SKM-1 treated with dmso at 0.1 percent for 144 hours (cell line): ENCODE measurements around the gene IFI6.

Experiments
- DNase-seq: peaks from one replicate; lab custom pipeline; 2025; ENCODE audit not compliant: unreplicated experiment; lab: John Stamatoyannopoulos, UW

Gene IFI6

DNA sequence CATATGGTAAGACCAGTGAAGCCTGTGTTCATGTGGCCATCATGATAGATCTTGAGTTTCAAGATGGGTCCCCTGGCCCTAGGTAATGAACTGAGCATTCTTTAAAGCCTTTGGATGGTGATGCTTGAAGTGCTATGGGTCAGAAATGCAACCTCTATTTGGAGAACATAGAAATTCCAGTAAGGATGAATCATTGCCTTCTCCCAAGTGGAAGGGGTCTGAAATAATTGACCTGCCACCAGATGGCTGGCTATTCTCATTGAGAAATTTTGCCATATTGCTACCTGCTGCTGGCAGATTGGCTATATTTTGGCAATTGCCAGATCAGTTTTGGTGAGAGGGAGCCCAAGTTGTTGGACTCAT lies 739 bp upstream of the IFI6 start:
- DNase-seq = no peak

- DNase-seq = no peak
Measured at GRCh38 chr1:27669876-27670275, 2.1 kb downstream of the IFI6 start.

DNA sequence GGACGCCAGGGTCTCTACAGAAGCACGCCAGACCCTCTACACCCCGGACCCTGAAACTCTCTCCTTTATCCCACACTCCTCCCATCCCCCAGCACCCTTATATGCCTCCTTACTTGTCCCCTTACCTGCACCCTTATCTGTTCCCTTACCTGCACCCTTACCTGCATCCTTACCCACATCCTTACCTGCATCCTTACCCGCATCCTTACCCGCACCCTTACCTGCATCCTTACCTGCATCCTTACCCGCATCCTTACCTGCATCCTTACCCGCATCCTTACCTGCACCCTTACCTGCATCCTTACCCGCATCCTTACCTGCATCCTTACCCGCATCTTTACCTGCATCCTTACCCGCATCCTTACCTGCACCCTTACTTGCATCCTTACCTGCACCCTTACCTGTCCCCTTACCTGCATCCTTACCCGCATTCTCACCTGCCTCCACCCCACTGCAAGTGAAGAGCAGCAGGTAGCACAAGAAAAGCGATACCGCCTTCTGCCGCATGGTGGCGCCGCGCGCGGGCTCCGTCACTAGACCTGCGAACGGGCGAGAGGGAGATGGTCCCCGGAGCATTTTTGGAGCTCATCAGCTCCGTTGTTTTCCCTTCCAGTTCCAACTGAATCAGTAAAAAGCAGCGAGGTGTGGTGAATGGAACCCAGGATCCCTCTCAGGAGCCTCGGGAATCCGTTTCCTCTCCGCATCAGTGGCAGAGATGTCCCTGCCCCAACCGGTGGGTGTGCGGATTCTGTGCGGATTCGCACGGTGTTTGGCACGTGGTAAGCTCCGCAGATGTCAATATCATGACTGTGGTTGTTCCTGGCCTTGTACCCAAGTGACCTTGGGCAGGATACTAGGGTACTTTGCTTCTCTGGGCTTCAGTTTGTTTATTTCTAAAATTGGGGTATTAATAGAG lies 2.9 kb downstream of the IFI6 start:
- peak; percentile 40 for DNase-seq

DNA sequence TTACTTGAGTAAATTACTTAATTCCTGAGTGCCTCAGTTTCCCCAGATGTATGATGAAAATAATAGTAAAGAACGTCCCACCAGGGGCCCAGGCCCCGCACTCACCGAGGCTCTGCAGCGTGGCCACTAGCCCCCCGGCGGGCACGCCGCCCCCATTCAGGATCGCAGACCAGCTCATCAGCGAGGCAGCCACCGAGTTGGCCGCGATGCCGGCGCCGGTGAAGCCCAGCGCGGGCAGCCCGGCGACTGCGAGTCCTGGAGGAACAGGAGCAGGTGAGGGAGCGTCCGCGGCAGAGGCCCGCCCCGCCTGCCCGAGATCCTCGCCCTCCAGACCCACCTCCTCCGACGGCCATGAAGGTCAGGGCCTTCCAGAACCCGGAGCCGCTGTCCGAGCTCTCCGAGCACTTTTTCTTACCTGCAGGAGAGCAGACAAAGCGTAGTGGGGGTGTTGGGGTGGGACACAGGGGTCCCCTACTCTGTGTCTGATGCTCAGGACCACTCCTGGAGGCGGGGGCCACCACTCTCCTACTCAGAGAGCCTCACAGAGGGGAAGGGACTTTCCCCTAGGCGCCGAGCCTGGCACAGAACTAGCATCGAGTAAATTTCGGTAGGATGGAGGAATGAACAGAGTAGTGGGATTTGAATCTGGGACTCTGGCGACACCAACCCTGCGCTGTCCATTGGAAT lies 3.7 kb downstream of the IFI6 start:
- no peak for DNase-seq

DNA sequence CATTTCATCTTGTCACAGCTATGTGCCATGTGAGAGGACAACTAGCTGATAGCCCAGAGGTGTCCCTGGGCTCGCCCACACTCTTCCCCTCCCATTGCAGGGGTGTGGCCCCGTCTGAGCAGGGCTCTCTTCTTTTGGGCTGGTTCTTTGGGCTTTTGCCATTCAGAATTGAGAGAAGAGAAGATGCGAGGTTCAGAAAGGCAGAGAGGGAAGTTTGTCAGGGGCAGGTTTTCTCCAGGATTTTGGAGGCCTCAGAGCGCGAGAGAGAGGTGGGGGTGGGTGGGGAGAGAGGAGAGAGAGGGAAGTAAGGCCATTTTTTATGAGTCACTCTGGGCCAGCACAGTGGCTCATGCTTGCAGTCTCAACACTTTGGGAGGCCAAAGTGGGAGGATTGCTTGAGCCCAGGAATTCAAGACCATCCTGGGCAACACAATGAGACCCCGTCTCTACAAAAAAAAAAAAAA lies 5.2 kb downstream of the IFI6 start:
- no peak for DNase-seq

- no peak for DNase-seq
Measured at GRCh38 chr1:27666294-27666693, 5.7 kb downstream of the IFI6 start.

GRCh38 chr1:27665016-27665651 lies 6.9 kb downstream of the IFI6 start:
- DNase-seq = no peak

GRCh38 chr1:27664291-27664690 lies 7.7 kb downstream of the IFI6 start:
- no peak for DNase-seq

DNA sequence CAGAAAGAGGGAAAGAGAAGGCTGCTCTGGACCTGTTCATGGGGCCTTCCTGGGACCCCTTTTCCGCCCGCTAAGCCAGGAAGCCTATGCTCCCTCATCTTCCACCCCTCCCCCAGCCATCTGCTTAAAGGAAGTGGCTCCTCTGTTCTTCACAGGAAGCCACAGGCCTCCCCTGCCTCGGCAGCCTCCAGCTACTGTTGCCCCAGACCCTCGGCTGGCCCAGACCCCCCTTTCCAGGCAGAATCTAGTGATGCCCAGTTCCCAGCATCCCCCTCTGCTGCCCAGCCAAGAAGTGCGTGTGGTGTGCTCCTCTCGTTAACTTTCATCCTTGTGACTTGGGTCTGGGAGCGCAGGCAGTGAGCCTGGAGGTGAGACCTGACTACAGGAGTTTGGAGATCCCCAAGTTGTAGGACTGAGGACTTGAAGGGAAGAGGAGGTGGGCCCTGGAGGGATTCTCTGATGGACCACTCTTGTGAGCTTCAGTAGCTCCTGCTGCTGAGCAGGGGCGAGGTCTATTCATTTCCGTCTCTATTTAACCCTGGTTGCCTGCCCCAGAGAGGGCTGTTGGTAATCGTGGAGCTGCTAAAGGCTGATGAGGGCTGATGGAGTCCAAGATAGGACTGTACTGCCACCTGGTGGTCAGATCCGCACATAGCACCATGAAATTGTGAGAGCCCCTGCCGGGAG lies 9.1 kb downstream of the IFI6 start:
- DNase-seq = peak; percentile 82

GRCh38 chr1:27662261-27662660 lies 9.7 kb downstream of the IFI6 start:
- DNase-seq = no peak

DNA sequence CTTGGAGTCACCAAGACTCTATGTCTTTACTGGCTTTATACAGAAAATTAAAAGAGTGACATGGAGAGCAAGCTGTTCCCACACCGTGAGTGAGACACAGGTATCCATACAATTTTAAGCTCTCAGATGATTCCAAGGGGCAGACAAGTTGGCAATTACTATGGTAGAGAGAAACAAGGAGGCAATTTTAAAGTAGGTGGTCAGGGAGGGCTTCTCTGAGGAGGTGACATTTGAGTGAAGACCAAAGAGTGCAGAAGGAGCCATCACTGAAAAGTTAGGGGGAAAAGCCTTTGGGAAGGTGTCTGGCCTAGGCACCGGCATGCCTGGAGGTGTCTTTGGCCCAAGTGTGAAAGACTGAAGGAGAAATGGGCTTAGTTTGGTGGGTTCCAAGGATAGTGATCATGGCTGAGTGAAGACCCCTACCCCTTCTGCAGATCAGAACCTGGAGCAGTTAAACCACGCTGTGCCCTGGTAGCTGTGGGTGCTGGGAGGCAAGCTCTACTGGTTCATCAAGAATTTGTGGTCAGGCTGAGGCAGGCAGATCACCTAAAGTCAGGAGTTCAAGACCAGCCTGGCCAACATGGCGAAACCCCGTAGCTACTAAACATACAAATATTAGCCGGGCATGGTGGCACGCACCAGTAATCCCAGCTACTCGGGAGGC lies 10.4 kb downstream of the IFI6 start:
- DNase-seq = no peak

DNA sequence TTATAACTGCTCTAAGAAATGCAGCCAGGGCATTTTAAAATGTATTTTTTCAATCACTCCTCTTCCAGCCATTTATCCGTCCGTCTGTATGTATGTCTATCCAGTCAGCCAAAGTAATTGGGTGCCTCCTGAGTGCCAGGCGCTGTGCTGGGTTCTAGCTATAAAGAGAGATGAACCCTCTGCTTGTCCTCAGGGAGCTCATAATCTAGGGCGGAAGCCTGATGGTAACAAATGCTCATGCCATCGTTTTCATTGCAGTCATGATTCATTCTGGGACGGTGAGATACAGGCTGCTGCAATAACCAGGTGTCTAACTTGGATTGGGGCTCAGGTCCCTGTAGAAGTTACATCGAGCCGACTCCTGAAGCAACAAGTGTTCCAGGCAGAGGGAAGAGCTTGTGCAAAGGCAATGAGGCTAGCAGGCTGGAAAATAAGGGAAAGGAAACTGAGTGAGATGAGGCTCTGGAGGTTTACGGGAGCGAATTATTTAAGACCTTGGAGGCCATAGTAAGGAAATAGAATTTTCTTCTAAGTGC lies 11.6 kb downstream of the IFI6 start:
- DNase-seq = no peak

- DNase-seq = peak; percentile 77
Measured at GRCh38 chr1:27659497-27660299, 12.3 kb downstream of the IFI6 start.

DNA sequence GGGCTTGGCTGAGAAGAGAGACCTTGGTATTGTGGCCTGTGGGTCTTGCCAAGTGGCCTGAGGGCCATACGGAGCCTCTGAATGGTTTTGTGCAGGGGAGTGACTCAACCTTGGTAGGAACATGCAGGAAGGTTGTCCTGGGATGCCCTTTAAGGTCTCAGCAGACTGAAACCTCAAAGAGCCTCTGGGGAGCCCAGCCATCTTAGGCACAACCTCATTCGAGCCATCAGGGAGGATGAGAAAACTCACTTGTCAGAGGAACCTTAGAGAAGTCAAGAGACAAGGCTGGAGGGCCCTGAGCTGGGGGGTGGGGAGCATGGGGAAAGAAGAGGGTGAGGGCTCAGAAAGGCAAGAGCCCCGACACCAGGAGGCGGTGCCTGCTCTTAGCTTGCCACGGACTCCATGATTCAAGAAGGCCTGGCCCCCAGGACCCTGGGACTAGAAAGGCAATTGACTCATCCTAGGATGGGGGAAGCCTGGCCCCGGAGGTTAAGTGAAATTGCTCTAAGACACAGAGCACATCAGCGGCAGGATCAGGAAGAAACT lies 13.0 kb downstream of the IFI6 start:
- DNase-seq = peak; percentile 27

GRCh38 chr1:27656157-27656893 lies 15.7 kb downstream of the IFI6 start:
- DNase-seq = no peak

DNA sequence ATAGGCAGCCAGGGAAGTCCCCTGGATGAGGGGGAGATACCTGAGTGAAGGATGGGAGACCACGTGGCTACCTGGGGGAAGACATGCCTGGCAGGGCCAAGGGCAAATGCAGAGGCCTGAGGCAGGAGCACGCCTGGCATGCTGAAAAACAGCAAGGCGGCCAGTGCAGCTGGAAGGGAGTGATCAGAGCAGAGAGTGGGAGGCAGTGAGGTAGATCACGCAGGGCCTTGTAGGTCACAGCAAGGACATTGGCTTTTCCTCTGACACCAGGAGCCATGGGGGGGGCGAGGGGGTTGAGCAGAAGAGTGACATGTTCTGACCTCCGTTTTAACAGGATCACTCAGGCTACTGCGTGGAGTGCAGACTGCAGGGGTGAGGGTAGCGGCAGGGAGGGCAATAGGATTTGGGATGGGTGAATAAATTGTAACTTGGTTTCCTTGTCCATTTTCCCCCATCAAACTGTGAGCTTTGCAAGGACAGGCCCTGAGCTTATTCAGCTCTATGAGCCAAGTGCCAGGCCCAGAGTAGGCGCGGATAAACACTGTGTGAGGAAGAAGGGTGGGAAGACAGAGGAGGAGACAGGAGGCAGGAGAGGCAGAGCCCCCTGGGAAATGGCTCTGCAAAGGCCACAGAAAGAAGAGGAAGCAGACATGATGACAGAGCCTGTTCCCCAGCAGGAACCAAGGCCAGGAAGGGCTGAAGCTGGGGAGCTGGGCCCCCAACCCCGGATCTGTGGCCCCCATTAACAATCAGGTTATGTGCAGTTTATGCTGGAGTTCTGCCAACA lies 16.6 kb downstream of the IFI6 start:
- peak; percentile 43 for DNase-seq

DNA sequence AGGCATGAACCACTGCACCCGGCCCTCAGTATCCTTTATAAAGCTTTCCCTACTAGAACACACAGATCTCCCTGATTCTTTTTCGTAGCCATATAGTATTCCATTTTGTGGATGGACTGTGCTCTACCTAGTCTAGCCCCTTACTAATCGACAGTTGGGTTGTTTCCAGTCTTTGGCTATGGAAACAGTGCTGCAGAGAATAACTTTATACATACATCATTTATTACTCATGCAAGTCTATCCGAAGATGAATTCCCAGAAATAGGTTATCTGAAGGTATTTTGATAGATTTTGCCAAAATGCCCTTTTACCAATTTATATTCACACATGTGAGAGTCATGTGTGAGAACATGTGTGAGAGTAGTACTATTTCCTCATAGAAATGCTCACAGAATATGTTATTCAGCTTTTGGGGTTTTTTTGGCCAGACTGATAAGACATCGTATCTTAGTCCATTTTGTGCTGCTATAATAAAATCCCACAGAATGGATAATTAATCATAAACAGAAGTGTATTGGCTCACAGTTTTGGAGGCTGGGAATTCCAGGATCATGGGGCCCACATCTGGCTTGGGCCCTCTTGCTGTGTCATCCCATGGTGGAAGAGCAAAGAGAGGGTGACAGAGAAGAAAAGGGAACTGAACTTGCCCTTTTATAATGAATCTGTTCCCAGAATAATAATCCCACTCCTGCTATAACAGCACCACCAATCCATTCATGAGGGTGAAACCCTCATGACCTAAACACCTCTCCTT lies 19.7 kb downstream of the IFI6 start:
- no peak for DNase-seq
